Adipocyte (in vitro differentiated cells): ENCODE results near the gene FMN1.

Source experiments
- DNase-seq: peaks from one replicate; pipeline ENCODE4 v3.0.0-alpha.2; 2015; ENCODE audit warnings: low read depth
- H3K27me3 ChIP-seq: replicated peaks from 2 replicates; pipeline ENCODE4 v1.7.0; 2013; ENCODE audit warnings: mild to moderate bottlenecking, low read length, moderate library complexity; ENCODE audit not compliant: control insufficient read depth, insufficient read depth
- H3K36me3 ChIP-seq: 2 replicates; pipeline ENCODE4 v1.7.0; 2013; ENCODE audit warnings: low read length, mild to moderate bottlenecking, moderate library complexity; ENCODE audit not compliant: control insufficient read depth, insufficient read depth, severe bottlenecking
- H3K4me1 ChIP-seq: 2 replicates; pipeline ENCODE4 v1.7.0; 2013; ENCODE audit warnings: mild to moderate bottlenecking, low read length, moderate library complexity; ENCODE audit not compliant: control insufficient read depth, insufficient read depth
- H3K4me3 ChIP-seq: 2 replicates; pipeline ENCODE4 v1.7.0; 2013; ENCODE audit warnings: mild to moderate bottlenecking, low read length, moderate library complexity
- H3K9ac ChIP-seq: 2 replicates; pipeline ENCODE4 v1.7.0; 2013; ENCODE audit warnings: mild to moderate bottlenecking, low read length, moderate library complexity
- H3K9me3 ChIP-seq: 2 replicates; pipeline ENCODE4 v1.7.0; 2013; ENCODE audit warnings: mild to moderate bottlenecking, low read length, moderate library complexity; ENCODE audit not compliant: control insufficient read depth

The FMN1 gene

DNA sequence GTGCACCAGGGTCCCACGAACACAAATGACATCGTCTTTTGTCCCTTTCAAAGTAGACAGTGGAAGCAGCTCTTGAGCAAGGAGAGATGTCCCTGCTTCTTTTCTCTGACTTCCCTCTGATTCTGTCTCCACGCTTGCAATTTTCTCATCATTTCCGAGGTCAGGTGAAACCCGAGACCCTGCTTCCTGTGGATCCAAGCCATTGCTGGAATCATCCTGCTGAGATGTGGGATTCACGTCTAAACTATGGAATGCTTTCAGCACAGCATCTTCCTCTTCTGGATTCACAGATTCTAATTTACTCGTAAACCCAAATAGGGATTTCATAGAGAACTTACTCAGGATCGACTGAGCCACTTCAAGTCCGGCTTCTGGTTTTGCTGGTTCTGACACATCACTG lies 127.1 kb downstream of the FMN1 start:
- Histone ChIP-seq H3K9me3 (no peaks in the 10 kb centered on the region), H3K4me3 (peak overlapping the region; percentile 76), H3K36me3 (no peaks in the 10 kb centered on the region), H3K4me1 (peaks cover 19% of the 10 kb centered on the region), H3K9ac (peak overlapping the region; percentile 59), H3K27me3 (no peaks in the 10 kb centered on the region)
- peak; percentile 58 for DNase-seq

DNA sequence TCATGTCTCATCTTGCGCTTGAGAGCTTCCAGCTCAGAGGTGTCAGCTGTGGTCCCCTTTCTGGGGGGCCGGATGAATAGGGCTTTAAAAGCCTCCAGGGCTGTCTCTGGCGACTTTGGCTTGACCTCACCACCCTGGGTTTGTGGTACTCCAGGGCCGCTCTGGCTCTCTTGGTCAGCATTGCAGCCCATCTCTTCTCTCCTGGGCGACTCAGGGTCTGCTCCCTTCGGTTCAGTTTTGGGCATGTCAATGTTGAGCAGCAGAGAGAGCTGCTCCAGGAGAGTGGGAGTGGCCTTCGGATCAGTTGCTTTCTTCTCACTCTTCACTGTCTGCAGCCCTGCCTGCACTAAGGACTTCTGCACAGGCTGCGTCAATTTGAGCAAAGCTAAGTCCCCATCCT lies 127.9 kb downstream of the FMN1 start:
- H3K27me3 ChIP-seq: no peaks in the 10 kb centered on the region
- H3K36me3 ChIP-seq: no peaks in the 10 kb centered on the region
- DNase-seq: no peak
- H3K4me1 ChIP-seq: peaks cover 19% of the 10 kb centered on the region
- no peak overlapping the region for H3K4me3 ChIP-seq
- H3K9me3 ChIP-seq: no peaks in the 10 kb centered on the region
- H3K9ac ChIP-seq: no peak overlapping the region

DNA sequence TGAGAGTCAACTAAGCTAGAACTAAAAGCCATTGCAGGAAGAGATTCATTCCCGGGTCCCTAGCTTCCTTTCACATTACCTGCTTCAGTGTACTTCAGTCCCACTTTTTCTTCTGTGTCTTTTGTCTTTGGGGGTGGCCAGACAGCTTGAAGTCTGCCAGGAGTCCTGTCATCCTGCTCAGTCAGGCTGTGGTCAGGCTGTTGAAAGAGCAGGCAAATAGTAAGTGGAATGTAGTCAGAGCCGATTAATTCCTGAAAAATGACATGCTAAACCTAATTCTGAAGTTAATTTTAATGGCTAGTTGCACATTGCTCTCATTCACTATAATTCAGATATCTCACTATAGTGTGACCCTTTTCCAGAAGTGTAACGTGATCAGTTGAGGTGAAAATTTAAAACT lies 129.6 kb downstream of the FMN1 start:
- peak; percentile 62 for DNase-seq
- H3K9me3 ChIP-seq: no peaks in the 10 kb centered on the region
- no peaks in the 10 kb centered on the region for H3K27me3 ChIP-seq
- H3K9ac ChIP-seq: no peak overlapping the region
- no peaks in the 10 kb centered on the region for H3K36me3 ChIP-seq
- H3K4me3 ChIP-seq: peak overlapping the region; percentile 2
- peaks cover 19% of the 10 kb centered on the region for H3K4me1 ChIP-seq

DNA sequence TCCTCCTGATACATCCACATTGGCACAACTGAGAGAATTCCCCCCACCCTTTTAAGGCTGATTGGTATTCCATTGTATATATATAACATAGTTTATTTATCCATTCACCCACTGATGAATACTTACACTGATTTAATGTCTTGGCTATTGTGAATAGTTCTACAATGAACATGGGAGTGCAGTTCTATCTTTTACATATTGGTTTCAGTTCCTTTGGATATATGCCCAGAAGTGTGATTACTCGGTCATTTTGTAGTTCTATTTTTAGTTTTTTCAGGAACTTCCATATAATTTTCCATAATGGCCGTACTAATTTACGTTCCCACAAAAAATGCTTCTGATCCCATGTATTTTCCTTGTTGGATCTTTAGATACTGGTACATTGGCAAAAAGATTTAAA lies 135.3 kb downstream of the FMN1 start:
- H3K4me1 ChIP-seq: peaks cover 7% of the 10 kb centered on the region
- H3K36me3 ChIP-seq: no peaks in the 10 kb centered on the region
- no peak overlapping the region for H3K9ac ChIP-seq
- DNase-seq: peak; percentile 52
- no peaks in the 10 kb centered on the region for H3K9me3 ChIP-seq
- H3K27me3 ChIP-seq: no peaks in the 10 kb centered on the region
- no peak overlapping the region for H3K4me3 ChIP-seq

DNA sequence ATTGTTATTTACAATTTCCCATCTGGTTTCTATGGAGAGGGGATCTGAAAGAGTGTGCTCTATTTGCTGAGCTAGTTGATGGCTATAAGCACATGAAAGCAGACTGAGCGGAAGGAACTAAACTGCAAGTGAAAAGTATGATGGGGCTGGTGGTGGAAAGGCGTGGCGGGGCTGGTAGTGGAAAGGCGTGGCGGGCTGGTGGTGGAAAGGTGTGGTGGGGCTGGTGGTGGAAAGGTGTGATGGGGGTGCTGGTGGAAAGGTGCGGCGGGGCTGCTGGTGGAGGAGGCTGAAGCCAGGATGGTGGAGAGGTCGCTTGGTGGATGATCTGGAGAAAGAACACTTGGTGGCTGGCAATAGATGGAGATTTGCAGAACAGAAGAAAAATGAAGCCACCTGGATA lies 136.7 kb downstream of the FMN1 start:
- DNase-seq: no peak
- peaks cover 7% of the 10 kb centered on the region for H3K4me1 ChIP-seq
- H3K9me3 ChIP-seq: no peaks in the 10 kb centered on the region
- H3K4me3 ChIP-seq: no peak overlapping the region
- H3K27me3 ChIP-seq: no peaks in the 10 kb centered on the region
- H3K9ac ChIP-seq: no peak overlapping the region
- H3K36me3 ChIP-seq: no peaks in the 10 kb centered on the region

DNA sequence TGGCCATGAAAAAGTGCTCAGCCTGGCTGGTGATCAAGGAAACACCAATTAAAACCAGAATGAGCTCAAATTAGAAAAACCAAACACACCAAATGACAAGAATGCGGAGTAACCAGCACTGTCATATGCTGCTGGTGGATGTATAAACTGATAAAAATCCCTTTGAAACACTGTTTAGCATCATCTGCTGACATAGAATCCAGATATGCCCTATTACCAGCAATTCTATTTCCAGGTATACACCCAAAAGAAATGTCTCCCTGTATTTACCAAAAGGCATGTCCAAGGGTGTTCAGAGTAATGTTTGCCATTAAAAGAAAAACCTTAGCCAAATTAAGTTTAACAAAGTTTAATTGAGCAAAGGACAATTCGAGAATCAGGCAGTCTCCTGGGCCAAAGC lies 138.6 kb downstream of the FMN1 start:
- Histone ChIP-seq H3K27me3 (no peaks in the 10 kb centered on the region), H3K9me3 (no peaks in the 10 kb centered on the region), H3K4me1 (peaks cover 7% of the 10 kb centered on the region), H3K4me3 (no peak overlapping the region), H3K9ac (no peak overlapping the region), H3K36me3 (no peaks in the 10 kb centered on the region)
- DNase-seq: no peak

DNA sequence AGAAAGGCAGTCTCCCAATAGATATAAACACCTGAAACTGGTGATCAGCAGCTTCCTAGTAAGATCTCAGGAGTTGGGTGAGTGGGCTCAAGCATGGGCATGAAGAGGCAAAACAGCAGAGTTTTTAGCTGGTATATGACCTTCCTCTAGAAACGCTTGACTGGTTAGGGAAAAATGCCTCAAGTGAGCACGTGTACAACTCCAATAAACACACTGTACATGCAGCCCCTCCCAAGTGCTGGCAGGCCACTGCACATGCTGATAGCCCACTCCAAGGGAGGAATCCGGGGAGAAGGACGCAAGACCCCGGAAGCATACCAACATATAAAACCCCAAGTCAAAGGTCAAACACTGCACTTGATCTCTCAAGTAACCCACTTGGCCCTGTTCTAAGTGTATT lies 143.0 kb downstream of the FMN1 start:
- Histone ChIP-seq H3K4me1 (no peaks in the 10 kb centered on the region), H3K4me3 (no peak overlapping the region), H3K27me3 (no peaks in the 10 kb centered on the region), H3K9me3 (peaks cover 11% of the 10 kb centered on the region), H3K9ac (no peak overlapping the region), H3K36me3 (no peaks in the 10 kb centered on the region)
- no peak for DNase-seq

DNA sequence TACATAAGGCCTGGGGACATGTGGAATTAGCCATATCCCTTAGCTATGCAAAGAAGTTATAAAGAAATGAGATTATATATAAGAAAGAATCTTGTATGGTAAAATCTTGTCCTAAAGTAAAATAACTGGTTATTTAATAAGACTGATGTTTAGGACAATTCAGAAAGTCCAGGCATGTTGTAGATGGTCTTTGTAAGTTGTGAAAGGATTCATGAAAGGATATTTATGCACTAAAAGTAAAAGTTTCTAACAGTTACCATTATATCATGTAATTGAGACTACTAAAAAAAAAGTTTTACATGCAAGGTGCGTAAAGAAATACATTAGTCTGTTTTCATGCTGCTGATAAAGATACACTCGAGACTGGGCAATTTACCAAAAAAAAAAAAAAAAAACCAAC lies 146.3 kb downstream of the FMN1 start:
- Histone ChIP-seq H3K4me3 (no peak overlapping the region), H3K9me3 (peaks cover 11% of the 10 kb centered on the region), H3K36me3 (no peaks in the 10 kb centered on the region), H3K4me1 (peaks cover 6% of the 10 kb centered on the region), H3K27me3 (no peaks in the 10 kb centered on the region), H3K9ac (no peak overlapping the region)
- DNase-seq: no peak

DNA sequence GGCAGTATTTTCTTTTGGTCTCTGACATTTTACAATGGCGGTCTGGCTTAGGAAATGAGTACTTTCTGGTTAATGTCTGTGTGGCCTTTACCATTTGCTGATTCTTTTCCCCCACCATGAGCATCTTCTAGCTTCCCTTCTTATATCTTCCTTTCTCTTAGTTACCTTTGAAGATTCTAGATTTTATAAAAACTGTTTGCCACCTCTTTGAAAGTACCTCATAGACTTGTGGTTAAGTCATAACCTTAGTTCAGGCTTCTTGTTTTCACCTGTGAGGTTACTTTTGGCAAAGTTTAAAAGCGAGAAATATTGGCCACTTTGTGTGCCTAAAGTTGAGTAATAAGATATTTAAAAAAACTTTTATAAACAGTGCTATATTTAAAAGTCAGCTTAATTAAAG lies 147.4 kb downstream of the FMN1 start:
- Histone ChIP-seq H3K36me3 (no peaks in the 10 kb centered on the region), H3K27me3 (no peaks in the 10 kb centered on the region), H3K9me3 (peaks cover 11% of the 10 kb centered on the region), H3K9ac (no peak overlapping the region), H3K4me3 (no peak overlapping the region), H3K4me1 (peaks cover 6% of the 10 kb centered on the region)
- no peak for DNase-seq

DNA sequence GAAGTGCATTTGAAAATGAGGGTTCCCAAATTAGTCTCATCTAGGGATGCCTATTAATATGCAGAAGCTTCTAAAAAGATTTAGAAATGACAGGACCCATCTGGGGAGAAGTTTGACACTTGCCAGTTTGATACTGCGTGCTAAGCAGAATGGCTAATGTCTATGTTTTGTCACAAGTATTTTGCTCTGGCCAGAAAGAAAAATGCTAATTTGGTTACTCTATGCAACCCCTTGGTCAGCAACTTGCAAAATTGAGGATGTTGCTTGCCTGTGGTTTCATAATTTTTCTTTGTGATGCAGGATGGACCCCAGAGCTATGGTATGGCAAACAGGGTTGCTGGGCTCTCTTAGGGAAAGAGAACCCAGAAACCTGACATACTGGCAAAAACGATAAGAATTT lies 148.2 kb downstream of the FMN1 start:
- Histone ChIP-seq H3K36me3 (no peaks in the 10 kb centered on the region), H3K4me3 (no peak overlapping the region), H3K9ac (no peak overlapping the region), H3K4me1 (peaks cover 6% of the 10 kb centered on the region), H3K27me3 (no peaks in the 10 kb centered on the region), H3K9me3 (peaks cover 11% of the 10 kb centered on the region)
- DNase-seq: no peak

DNA sequence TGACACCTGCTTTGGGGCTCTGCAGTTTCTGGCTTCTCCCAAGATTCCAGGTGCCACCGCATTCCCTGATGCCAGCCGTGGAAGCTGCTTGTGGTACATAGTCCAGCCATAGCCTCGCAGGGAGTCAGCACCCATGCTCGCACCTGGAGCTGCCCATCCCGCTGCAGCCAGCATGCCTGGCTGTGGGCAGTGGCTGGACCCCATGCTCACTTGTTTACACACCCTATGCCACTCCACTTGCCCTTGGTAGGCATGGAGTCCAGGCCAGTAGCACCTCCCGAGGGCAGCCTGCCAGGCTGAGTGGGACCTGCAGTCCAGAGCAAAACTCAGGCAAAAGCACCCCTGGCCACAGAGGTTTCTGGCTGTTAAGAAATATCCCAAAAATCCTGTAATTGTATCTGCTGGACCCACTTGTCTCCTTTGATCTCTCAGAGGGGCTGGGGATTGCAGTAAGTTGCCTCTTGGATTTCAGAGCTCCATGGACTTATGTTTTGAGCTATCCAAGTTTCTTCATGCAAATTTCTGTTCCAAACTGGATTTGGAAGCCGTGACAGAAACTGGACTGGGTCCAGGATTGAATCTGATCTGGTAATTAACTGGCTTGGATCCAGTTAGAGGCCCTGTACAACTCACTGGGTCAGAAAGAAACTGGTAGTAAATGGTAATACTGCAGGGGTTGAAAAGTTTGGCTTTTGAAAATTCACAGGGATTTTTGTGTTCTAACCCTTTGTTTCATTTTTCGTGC lies 149.3 kb downstream of the FMN1 start:
- Histone ChIP-seq H3K36me3 (no peaks in the 10 kb centered on the region), H3K9me3 (peaks cover 11% of the 10 kb centered on the region)
- peak; percentile 90 for DNase-seq

DNA sequence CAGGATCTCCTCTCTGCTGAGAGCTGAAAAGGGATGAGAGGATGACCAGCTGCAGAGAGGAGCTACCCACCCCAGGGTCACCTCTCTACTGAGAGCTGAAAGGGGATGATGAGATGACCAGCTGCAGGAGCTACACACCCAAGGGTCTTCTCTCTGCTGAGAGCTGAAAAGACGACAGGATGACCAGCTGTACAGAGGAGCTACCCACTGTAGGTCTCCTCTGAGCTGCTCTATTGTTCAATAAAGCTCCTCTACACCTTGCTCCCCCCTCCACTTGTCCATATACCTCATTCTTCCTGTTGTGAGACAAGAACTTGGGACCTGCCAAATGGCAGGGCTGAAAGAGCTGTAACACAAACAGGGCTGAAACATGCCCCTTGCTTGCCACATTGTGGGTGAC lies 149.9 kb downstream of the FMN1 start:
- Histone ChIP-seq H3K9ac (no peak overlapping the region), H3K4me1 (peaks cover 6% of the 10 kb centered on the region), H3K36me3 (no peaks in the 10 kb centered on the region), H3K4me3 (no peak overlapping the region), H3K9me3 (peaks cover 9% of the 10 kb centered on the region), H3K27me3 (no peaks in the 10 kb centered on the region)
- no peak for DNase-seq

More for the DNA sequence above, 149.3 kb downstream of the FMN1 start:
- H3K9ac ChIP-seq: no peak overlapping the region
- H3K27me3 ChIP-seq: no peaks in the 10 kb centered on the region
- no peak overlapping the region for H3K4me3 ChIP-seq
- peaks cover 6% of the 10 kb centered on the region for H3K4me1 ChIP-seq
